ENCODE data around the gene TRIP12. TPM values are rescaled to one million over a fixed set of nuclear protein-coding genes. Genes with fewer than 3 reads are reported as not detected.

The TRIP12 gene
- total and polyA plus RNA-seq, 2 experiments from 2014 or later = 21.5 to 133 TPM

DNA sequence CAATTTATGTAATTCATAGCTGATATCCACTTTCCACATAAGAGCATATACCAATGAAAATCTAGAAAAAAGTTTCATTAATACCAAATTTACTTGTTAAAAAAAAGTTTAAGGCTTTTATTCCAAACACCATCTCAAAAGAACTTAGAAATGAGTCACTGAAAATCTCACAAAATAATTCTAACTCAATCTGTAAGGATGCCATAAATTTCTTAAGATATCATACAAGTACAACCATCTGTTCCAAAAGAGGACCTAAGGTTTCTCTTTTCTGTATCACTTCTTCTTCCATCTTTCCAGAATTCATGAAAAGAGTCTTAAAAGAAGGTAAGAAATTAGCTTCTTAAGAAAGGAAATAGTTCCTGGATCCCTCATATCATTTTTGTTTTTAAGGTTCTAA is 60.4 kb downstream of the TRIP12 start (continued):
- TF ChIP-seq, protein P1, sequence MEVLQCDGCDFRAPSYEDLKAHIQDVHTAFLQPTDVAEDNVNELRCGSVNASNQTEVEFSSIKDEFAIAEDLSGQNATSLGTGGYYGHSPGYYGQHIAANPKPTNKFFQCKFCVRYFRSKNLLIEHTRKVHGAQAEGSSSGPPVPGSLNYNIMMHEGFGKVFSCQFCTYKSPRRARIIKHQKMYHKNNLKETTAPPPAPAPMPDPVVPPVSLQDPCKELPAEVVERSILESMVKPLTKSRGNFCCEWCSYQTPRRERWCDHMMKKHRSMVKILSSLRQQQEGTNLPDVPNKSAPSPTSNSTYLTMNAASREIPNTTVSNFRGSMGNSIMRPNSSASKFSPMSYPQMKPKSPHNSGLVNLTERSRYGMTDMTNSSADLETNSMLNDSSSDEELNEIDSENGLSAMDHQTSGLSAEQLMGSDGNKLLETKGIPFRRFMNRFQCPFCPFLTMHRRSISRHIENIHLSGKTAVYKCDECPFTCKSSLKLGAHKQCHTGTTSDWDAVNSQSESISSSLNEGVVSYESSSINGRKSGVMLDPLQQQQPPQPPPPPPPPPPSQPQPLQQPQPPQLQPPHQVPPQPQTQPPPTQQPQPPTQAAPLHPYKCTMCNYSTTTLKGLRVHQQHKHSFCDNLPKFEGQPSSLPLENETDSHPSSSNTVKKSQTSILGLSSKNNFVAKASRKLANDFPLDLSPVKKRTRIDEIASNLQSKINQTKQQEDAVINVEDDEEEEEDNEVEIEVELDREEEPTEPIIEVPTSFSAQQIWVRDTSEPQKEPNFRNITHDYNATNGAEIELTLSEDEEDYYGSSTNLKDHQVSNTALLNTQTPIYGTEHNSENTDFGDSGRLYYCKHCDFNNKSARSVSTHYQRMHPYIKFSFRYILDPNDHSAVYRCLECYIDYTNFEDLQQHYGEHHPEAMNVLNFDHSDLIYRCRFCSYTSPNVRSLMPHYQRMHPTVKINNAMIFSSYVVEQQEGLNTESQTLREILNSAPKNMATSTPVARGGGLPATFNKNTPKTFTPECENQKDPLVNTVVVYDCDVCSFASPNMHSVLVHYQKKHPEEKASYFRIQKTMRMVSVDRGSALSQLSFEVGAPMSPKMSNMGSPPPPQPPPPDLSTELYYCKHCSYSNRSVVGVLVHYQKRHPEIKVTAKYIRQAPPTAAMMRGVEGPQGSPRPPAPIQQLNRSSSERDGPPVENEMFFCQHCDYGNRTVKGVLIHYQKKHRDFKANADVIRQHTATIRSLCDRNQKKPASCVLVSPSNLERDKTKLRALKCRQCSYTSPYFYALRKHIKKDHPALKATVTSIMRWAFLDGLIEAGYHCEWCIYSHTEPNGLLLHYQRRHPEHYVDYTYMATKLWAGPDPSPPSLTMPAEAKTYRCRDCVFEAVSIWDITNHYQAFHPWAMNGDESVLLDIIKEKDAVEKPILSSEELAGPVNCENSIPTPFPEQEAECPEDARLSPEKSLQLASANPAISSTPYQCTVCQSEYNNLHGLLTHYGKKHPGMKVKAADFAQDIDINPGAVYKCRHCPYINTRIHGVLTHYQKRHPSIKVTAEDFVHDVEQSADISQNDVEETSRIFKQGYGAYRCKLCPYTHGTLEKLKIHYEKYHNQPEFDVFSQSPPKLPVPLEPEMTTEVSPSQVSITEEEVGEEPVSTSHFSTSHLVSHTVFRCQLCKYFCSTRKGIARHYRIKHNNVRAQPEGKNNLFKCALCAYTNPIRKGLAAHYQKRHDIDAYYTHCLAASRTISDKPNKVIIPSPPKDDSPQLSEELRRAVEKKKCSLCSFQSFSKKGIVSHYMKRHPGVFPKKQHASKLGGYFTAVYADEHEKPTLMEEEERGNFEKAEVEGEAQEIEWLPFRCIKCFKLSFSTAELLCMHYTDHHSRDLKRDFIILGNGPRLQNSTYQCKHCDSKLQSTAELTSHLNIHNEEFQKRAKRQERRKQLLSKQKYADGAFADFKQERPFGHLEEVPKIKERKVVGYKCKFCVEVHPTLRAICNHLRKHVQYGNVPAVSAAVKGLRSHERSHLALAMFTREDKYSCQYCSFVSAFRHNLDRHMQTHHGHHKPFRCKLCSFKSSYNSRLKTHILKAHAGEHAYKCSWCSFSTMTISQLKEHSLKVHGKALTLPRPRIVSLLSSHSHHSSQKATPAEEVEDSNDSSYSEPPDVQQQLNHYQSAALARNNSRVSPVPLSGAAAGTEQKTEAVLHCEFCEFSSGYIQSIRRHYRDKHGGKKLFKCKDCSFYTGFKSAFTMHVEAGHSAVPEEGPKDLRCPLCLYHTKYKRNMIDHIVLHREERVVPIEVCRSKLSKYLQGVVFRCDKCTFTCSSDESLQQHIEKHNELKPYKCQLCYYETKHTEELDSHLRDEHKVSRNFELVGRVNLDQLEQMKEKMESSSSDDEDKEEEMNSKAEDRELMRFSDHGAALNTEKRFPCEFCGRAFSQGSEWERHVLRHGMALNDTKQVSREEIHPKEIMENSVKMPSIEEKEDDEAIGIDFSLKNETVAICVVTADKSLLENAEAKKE (CRISPR knock-in tag; IDR thresholded peaks at IDR 0.05) = no peak
- no peak for TF ChIP-seq NANOG (IDR thresholded peaks at IDR 0.05; ENCODE audit: borderline replicate concordance)
- TF ChIP-seq, protein P2, sequence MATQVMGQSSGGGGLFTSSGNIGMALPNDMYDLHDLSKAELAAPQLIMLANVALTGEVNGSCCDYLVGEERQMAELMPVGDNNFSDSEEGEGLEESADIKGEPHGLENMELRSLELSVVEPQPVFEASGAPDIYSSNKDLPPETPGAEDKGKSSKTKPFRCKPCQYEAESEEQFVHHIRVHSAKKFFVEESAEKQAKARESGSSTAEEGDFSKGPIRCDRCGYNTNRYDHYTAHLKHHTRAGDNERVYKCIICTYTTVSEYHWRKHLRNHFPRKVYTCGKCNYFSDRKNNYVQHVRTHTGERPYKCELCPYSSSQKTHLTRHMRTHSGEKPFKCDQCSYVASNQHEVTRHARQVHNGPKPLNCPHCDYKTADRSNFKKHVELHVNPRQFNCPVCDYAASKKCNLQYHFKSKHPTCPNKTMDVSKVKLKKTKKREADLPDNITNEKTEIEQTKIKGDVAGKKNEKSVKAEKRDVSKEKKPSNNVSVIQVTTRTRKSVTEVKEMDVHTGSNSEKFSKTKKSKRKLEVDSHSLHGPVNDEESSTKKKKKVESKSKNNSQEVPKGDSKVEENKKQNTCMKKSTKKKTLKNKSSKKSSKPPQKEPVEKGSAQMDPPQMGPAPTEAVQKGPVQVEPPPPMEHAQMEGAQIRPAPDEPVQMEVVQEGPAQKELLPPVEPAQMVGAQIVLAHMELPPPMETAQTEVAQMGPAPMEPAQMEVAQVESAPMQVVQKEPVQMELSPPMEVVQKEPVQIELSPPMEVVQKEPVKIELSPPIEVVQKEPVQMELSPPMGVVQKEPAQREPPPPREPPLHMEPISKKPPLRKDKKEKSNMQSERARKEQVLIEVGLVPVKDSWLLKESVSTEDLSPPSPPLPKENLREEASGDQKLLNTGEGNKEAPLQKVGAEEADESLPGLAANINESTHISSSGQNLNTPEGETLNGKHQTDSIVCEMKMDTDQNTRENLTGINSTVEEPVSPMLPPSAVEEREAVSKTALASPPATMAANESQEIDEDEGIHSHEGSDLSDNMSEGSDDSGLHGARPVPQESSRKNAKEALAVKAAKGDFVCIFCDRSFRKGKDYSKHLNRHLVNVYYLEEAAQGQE (IDR thresholded peaks at IDR 0.05; ENCODE audit: unreplicated experiment) = no peak
- no peak for TF ChIP-seq ZNF331 (CRISPR knock-in tag; IDR thresholded peaks at IDR 0.05; ENCODE audit: low read depth)
- TF ChIP-seq JUNB (IDR thresholded peaks at IDR 0.05; ENCODE audit: unreplicated experiment) = no peak

DNA sequence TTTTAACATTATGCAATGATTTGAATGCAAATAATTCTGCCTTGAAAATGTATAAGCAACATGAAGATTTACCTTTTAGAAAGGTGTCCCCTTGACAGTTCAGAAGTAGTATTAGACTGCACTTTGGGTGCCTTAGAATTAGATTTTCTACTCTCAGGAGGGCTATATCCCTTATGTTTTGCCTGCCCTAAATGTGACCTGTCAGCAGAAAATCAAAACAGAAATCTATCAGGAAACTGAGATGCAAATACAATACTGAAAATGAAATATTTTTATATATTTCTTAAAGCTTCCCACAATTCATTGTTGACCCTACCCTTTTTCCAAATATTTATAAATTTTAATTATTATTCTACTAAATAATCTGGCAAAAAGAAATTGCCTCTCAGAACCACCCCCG is 61.5 kb downstream of the TRIP12 start:
- no peak overlapping the region for H2AFZ ChIP-seq
- H3K36me3 Mint-ChIP-seq (ENCODE audit: low read depth) = peaks cover 23% of the 10 kb centered on the region; the same call in 2 of the 3 replicates
- TF ChIP-seq EZH2phosphoT487 (IDR thresholded peaks at IDR 0.05; ENCODE audit: unreplicated experiment) (no peak), NANOG (IDR thresholded peaks at IDR 0.05; ENCODE audit: borderline replicate concordance) (no peak), JUNB (IDR thresholded peaks at IDR 0.05; ENCODE audit: unreplicated experiment) (no peak), EZH2 (IDR thresholded peaks at IDR 0.05; ENCODE audit: low read depth, unreplicated experiment) (no peak), STAT1 (IDR thresholded peaks at IDR 0.05; ENCODE audit: unreplicated experiment) (no peak), POLR2AphosphoS5 (IDR thresholded peaks at IDR 0.05; ENCODE audit: low read depth) (no peak)
- TF ChIP-seq, protein P2 (IDR thresholded peaks at IDR 0.05; ENCODE audit: unreplicated experiment) = no peak
- TF ChIP-seq, protein P3, sequence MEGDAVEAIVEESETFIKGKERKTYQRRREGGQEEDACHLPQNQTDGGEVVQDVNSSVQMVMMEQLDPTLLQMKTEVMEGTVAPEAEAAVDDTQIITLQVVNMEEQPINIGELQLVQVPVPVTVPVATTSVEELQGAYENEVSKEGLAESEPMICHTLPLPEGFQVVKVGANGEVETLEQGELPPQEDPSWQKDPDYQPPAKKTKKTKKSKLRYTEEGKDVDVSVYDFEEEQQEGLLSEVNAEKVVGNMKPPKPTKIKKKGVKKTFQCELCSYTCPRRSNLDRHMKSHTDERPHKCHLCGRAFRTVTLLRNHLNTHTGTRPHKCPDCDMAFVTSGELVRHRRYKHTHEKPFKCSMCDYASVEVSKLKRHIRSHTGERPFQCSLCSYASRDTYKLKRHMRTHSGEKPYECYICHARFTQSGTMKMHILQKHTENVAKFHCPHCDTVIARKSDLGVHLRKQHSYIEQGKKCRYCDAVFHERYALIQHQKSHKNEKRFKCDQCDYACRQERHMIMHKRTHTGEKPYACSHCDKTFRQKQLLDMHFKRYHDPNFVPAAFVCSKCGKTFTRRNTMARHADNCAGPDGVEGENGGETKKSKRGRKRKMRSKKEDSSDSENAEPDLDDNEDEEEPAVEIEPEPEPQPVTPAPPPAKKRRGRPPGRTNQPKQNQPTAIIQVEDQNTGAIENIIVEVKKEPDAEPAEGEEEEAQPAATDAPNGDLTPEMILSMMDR (conservative IDR thresholded peaks at IDR 0.05; ENCODE audit: low read depth in 2 of 2) = no peak

More for the DNA sequence above, 61.5 kb downstream of the TRIP12 start:
- Histone ChIP-seq H3K4me3 (no peak overlapping the region), H3K27ac (ENCODE audit: low read depth) (no peak overlapping the region), H3K79me2 (replicated peaks; ENCODE audit: insufficient read depth) (peaks cover 60% of the 10 kb centered on the region), H3K4me1 (ENCODE audit: insufficient read depth) (no peaks in the 10 kb centered on the region), H3K4me2 (no peak overlapping the region), H3F3A (replicated peaks; ENCODE audit: low read depth) (no peaks in the 10 kb centered on the region), H4K20me1 (replicated peaks; ENCODE audit: insufficient read depth) (peaks cover 4% of the 10 kb centered on the region; the same call in 1 of the 2 replicates), H3K27me3 (ENCODE audit: insufficient read depth) (no peaks in the 10 kb centered on the region), H3K9me2 (ENCODE audit: insufficient read depth) (no peaks in the 10 kb centered on the region), H3K36me3 (ENCODE audit: insufficient read depth) (no peaks in the 10 kb centered on the region)
- H3K27me3 Mint-ChIP-seq (ENCODE audit: insufficient read depth, low read depth, poor library complexity) = no peaks in the 10 kb centered on the region
- H3K27ac Mint-ChIP-seq = no peak overlapping the region
- H3K4me1 Mint-ChIP-seq = no peaks in the 10 kb centered on the region
- H3K9me3 Mint-ChIP-seq = no peaks in the 10 kb centered on the region
- no peak overlapping the region for H3K4me3 Mint-ChIP-seq
- ATAC-seq = no peak
- no peak for DNase-seq (ENCODE audit: low spot score)

All from GM23338 (cell line).